ENCODE data around the gene MLEC. TPM values are rescaled to one million over a fixed set of nuclear protein-coding genes. Genes with fewer than 3 reads are reported as not detected.
A peak's percentile ranks its signal among the peaks of the same experiment; 100 is the strongest.
"Not testable (repeated sequence)": the region's sequence is repeated elsewhere in the genome, so short reads cannot be mapped to it uniquely, and the experiment has no call there.

The MLEC gene
- total RNA-seq, 1 donor from 2014 or later = 40.1 TPM

GRCh38 chr12:120722784-120723183, 35.8 kb downstream of the MLEC start:
- no peak for ATAC-seq

- ATAC-seq = no peak
These were observed 37.8 kb downstream of the MLEC start for GRCh38 chr12:120724720-120725119.

GRCh38 chr12:120725151-120725658, 38.3 kb downstream of the MLEC start:
- no peak for ATAC-seq

- peak; percentile 97 for ATAC-seq
These were observed 38.9 kb downstream of the MLEC start, which contains the start of gene ACADS for GRCh38 chr12:120725659-120726509. TSS of gene ACADS (plus strand) at chr12:120725826. CDS start at chr12:120725886, 60 bp downstream.

GRCh38 chr12:120726510-120726793, 39.5 kb downstream of the MLEC start:
- no peak for ATAC-seq

GRCh38 chr12:120726961-120727360, 40.0 kb downstream of the MLEC start:
- ATAC-seq = no peak

GRCh38 chr12:120732198-120732597, 45.2 kb downstream of the MLEC start:
- ATAC-seq = not testable (repeated sequence)

- no peak for ATAC-seq
These were observed 46.6 kb downstream of the MLEC start for GRCh38 chr12:120733574-120733973.

GRCh38 chr12:120734210-120734609, 47.3 kb downstream of the MLEC start:
- ATAC-seq = no peak

GRCh38 chr12:120735181-120735580, 48.2 kb downstream of the MLEC start:
- peak; percentile 31 for ATAC-seq

GRCh38 chr12:120736404-120737331, 49.7 kb downstream of the MLEC start:
- ATAC-seq = no peak

- no peak for ATAC-seq
These were observed 50.8 kb downstream of the MLEC start for GRCh38 chr12:120737557-120738251.

- ATAC-seq = no peak
These were observed 51.5 kb downstream of the MLEC start for GRCh38 chr12:120738252-120739030.

- no peak for ATAC-seq
These were observed 52.2 kb downstream of the MLEC start for GRCh38 chr12:120739031-120739762.

GRCh38 chr12:120739821-120740613, 53.1 kb downstream of the MLEC start:
- ATAC-seq = no peak

- no peak for ATAC-seq
These were observed 53.9 kb downstream of the MLEC start for GRCh38 chr12:120740871-120741270.

- ATAC-seq = no peak
These were observed 54.8 kb downstream of the MLEC start for GRCh38 chr12:120741476-120742421.

- no peak for ATAC-seq
These were observed 58.1 kb downstream of the MLEC start for GRCh38 chr12:120744922-120745493.

GRCh38 chr12:120748242-120748641, 61.3 kb downstream of the MLEC start:
- no peak for ATAC-seq

Data from esophagus mucosa (tissue), 1 donor.